IPS-18c (cell line): ENCODE data around the gene TMEM31.
"Not testable (repeated sequence)": the region's sequence is repeated elsewhere in the genome, so short reads cannot be mapped to it uniquely, and the experiment has no call there.

Experiments
- H3K4me3 ChIP-seq: 2 replicates; pipeline ENCODE4 v1.7.0; 2013; ENCODE audit warnings: low read depth, mild to moderate bottlenecking, low read length, moderate library complexity; ENCODE audit not compliant: insufficient read depth
- H3K9me3 ChIP-seq: one replicate; pipeline ENCODE4 v1.6.1; 2013; ENCODE audit warnings: mild to moderate bottlenecking, low read length, moderate library complexity; ENCODE audit not compliant: control insufficient read depth, insufficient read depth

Gene TMEM31

GRCh38 chrX:103758555-103758954, 47.8 kb downstream of the TMEM31 start:
- Histone ChIP-seq H3K4me3 (no peak overlapping the region), H3K9me3 (no peaks in the 10 kb centered on the region)

GRCh38 chrX:103763541-103763940, 52.8 kb downstream of the TMEM31 start:
- not testable (repeated sequence) for H3K9me3 ChIP-seq, H3K4me3 ChIP-seq
